Measurements from ENCODE around the gene ACSBG1.

ACSBG1 gene

GRCh38 chr15:78216276-78217104 is 17.9 kb downstream of the ACSBG1 start:
- no peak for DNase-seq

- no peak for DNase-seq
These were observed 20.4 kb downstream of the ACSBG1 start for GRCh38 chr15:78213956-78214355.

GRCh38 chr15:78213425-78213750 is 21.0 kb downstream of the ACSBG1 start:
- no peak for DNase-seq

DNA sequence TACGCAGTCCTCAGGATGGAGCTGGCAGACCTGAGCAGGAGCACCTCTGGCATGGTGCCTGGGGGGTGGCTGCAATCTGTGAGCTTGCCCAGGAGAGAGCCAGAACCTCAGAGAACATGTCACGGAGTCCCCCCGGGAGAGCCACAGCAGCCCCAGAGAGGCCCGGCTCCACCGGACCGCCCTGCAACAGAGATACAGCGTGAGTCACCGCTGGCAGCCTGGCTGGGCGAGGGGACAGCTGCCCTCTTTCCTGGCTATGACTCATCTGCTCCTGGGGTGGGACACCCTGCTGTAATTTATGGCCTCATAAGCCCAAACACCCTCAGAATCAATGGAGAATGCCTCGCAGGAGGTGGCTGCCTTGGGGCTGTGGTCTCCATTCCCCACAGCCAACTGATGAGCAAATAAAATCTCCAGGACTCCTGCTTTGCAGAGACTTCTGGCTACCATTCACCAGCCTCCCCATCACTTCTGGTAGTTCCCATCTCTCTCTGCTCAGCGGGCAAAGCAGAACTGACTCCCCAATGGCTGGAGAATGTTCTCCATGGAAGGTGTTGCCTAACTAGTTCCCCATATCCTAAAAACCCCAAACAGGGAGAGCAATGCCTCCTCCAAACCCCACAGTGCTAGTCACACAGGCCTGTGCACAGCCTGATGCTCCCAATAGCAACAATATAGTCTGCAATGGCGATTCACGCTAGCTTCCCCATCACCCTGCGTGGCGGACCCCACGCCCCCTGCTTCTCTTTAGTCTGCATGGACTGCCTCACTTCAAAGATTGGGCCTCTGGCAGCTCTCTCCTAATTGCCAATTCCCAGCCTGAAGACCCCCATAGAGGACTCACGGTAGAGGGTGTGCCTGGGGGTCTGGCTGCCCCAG is 21.6 kb downstream of the ACSBG1 start:
- DNase-seq, result peak; percentile 70

- DNase-seq, result no peak
These were observed 22.4 kb downstream of the ACSBG1 start for GRCh38 chr15:78212008-78212407.

- DNase-seq, result no peak
These were observed 23.0 kb downstream of the ACSBG1 start for GRCh38 chr15:78211189-78211921.

DNA sequence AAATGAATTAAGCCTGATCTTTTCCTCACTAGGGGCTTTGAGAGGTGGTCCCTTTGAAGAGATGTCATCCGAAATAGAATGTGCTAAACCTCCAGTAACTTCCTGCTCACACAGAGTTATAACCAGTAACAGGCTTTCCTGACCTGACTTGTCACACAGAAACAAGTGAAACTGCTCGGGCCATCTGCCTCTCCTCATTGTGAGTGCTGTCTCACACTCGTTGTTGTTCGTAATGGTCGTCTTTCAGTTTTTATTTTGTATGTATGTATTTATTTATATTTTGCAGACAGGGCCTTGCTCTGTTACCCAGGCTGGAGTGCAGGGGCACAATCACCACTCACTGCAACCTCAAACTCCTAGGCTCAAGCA is 24.0 kb downstream of the ACSBG1 start:
- no peak for DNase-seq

DNA sequence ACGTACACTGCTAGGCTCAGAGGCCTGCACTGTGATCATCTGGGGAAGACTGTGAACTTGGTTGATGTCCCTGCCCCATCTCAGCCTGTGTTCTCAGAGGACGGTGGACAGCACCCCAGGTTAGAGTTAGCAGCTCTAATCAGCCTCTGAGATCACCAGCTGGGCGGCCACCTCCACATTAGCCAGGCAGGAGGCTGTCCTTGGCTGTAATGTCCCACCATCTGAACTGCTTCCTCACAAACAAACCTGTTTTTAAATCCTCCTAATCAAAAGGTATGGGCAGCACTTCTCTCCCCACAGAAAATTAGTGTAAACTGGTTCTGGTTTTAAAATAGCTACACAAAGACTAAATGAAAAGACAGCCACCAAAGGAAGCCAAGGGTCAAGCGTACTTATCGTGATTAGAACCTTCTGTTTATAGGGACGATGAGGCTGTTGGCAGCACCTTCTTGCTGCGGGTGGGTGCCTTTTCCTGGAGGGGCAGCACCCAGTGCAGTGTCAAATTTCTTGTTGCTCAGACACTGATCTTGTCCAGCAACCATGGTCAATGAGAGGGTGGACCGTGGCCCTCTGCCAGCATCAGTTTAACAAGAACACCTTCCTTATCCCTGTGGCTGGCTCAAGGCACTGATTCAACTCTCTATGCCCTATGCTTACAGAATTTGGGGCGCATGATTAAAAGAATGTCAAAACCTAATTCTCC is 24.6 kb downstream of the ACSBG1 start:
- no peak for DNase-seq

DNA sequence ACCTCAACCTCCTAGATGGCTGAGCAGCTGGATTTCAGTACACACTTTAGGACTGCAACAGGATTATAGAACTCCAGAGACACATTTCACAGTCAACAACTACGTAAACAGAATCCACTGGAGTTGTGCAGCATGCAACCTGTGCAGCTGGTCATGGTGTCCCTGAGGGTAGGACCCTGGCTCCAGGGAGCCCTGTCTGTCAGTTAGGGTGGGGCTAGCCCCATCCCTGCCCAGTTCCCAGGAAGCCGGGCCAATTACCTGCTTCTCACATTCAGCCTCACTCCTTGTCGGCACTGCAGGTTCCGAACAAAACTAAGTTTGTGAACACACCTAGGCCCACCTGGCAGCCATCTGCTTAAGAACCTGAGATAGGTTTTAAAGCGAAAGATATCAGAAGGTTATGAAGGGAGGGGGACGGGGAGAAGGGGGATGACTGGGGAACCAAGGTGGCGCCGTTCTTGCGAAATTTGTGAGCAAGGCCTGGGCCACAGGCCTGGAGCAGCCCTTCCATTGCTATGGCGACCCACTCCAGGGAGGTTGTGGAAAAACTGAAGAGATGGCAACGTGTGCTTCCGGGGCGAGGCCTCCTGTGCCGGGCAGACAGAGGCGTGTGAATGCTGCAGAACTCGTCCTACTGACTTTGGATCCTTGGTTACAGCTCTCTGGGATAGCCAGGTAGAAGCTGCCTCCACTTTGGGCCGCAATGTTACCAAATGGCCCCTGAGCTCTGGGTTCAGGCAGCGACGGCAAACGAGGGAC is 25.3 kb downstream of the ACSBG1 start:
- no peak for DNase-seq

- no peak for DNase-seq
These were observed 26.0 kb downstream of the ACSBG1 start for GRCh38 chr15:78208341-78208844.

DNA sequence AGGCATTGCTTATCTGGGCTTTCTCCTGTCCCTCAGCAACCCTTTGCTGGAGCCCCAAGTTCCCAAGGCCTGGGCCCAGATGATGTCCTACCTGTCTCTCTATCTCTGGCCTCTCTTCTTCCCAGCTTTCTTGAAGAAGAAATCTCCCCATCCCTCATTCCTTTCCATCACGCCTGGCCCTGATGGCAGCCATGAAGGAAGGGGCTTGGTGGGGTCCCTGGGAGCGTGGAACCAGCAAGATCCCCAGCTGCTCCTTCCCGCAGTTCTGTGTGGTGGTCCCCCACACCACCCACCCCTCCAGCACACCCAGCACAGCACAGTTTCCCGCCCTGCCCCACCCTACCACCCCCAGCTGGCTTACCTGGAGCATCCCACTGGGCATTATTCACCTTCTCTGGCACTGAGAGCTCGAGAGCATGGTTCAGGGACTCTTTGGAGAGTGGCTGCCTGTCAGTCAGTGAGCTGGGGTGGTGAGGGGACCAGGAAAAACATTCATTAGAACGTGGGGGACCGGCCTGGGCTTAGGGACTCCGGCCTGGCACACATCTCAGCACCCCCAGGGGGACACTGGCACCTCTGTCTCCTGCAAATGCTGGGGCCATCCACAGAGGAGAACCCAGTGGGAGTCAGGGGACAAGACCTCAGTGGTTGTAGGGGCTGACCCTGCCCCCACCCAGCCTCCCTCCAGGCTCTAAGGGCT is 26.6 kb downstream of the ACSBG1 start:
- DNase-seq, result no peak

- no peak for DNase-seq
These were observed 27.3 kb downstream of the ACSBG1 start for GRCh38 chr15:78207110-78207458.

DNA sequence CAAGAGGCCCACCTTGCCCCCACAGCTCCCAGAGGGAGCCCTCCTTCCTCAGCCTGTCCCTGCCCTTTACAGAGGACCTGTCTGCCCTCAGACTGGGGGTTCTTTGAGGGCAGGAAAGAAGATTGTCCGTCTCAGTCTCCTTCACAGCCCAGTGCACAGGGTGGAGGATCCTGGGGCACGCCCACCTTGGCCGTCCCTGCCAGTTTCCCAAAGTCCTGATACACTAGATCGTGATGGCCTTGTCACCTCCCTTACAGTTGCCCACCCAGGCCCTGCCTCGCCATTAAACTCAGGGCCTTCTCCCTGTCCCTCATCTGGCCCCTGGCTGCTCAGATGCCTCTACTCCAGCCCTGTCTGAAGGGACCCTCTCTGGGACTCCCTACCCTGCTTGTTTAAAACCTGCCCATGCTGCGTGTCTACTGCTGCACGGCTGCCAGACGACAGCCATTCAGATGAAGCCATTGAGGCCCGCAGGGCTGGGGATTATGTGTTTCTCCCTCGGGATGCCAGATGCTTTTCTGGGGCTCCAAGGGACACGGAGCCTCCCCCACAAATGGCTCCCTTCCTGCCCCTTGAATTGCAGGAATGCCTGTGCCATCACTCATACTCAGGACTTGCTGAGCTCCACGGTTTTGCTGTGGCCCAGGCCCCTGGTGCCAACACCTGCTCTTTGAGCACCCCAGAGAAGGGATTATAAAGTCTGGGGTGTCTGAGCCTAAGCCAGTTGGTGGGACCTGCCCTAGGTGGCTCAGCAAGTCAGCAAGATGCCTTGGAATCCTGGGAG is 27.8 kb downstream of the ACSBG1 start:
- DNase-seq, result peak; percentile 49

- DNase-seq, result no peak
These were observed 28.5 kb downstream of the ACSBG1 start for GRCh38 chr15:78205856-78206255.

DNA sequence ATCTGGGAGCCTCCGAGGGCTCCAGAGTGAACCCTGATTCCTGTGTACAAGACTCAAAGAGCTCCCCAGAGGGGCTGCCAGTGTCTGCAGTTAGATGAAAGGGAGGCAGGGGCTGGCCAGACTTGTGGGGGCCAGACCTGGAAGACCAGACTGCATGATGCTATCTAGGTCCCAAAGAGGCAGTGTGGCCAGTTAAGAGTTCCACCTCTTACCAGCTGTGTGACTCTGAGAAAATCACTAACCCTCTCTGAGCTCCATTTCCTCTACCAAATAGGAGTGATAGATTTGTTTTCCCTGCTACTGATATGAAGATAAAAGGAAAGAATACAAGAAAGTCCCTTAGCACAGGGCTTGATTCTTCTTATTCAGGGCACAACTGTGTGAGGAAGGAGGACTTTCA is 29.0 kb downstream of the ACSBG1 start:
- no peak for DNase-seq

DNA sequence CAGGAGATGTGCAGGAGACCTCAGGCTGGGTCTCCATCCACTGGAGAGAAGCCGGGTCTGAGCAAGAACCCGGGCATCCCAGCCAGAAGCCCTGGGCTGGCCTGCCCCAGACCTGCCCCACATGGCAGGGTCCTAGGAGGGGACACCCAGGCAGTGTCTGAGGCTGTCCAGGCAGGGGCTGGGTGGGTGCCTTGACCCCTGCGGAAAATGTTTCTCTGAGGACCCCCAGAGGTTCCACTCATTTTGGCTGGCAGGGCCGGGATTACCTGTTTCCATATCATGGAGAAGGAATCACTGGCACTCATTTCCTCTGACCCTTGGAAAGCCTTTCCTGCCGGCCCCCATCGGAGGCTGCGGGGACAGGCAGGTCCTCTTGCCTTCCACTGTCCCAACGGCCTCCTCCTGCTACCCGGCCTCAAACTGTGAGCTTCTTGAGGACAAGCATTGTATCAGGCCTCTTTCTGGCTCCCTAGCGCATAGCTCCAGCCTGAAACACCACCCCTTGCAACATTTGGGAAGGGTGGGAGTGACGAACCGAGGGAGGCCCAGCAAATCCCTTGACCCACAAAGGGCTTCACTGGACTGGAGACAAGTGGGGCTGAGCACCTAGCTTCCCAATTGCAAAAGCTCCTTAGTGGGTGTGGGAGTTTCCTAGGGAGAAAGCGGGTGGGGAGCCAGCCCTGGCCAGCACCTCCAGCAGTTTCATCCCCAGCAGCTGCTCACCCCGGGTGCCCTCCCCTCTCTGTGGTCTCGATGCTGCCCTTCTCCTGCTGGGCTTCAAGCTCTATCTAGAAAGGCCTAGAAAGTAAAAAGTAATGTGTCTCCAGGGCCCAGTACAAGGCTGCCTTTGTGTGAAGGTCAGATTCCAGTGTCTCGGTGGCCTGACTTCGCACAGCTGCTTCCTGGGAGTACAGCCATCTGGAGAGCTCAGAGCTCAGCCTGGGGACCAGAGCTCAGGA is 29.7 kb downstream of the ACSBG1 start:
- DNase-seq, result no peak

DNA sequence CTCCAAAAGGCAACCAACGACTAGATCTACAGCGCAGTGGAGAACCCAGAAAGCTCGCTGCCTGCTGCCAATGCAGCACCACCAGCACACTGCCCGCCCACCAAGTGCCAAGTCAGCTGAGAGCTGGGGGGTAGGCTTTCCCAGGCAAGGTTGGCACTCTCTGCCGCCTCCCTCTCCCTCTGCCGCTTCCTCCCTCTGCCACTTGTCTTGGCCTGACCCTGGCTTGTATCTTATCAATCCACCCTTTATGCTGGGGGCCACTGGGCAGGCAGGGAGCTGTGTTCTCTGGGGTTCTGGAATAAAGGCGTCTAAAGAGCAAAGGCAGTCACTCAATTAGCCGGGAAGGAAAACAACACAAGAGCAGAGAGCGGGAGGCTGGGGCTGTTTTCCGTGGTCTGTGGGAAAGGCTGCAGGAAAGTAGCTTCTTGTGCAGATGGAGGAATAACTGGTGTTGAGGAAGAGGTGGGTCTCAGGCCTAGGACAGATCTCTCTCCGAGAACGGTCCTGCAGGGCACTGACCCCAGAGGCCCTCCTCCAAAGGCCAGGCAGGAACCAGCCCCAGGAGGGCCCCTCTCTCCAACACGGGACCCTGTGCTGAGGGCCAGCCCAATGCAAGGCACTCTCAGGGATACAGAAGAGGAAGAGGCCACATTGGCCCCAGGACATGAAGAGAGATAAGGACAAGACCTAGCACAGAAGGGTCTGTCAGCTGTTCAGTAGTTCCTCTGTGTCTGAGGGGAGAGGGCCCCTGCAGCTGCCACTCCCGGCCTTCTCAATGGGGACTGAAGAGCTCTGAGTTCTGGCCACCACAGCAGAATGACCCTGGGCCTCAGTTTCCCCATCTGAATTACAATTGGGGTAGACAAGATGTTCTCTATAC is 30.8 kb downstream of the ACSBG1 start:
- no peak for DNase-seq
